Omental fat pad (tissue), 4 donors: ENCODE measurements around the gene TNFAIP8. TPM values are rescaled to one million over a fixed set of nuclear protein-coding genes. Genes with fewer than 3 reads are reported as not detected.

ENCODE experiments used
- ATAC-seq: fragments of 150-250 bp; one replicate; pipeline ENCODE4 v1.9.1; 2016; ENCODE audit warnings: mild to moderate bottlenecking, moderate library complexity; ENCODE audit not compliant: low FRiP score
- DNase-seq: peaks from one replicate; pipeline ENCODE4 v3.0.0-alpha.2; 2019; ENCODE audit warnings: low spot score
- total RNA-seq, 4 donors: library from RNA; depleted of rRNA; stranded (reverse); fragments of >200 nt; gene quantifications; one replicate each; pipeline ENCODE4 v1.1.0, GENCODE V29; 2016
- TF ChIP-seq, protein P1 (sequence below), 3 donors: fragments of 450-650 bp; IDR thresholded peaks; one replicate each; pipeline ENCODE4 v1.5.1; 2016 to 2017; ENCODE audit warnings: antibody characterized with exemption in 3 of 3, mild to moderate bottlenecking in 3 of 3, moderate library complexity in 2 of 3

Gene TNFAIP8
- total RNA-seq, 4 donors from 2014 or later = 24.4 to 106 (median 75.0) TPM

DNA sequence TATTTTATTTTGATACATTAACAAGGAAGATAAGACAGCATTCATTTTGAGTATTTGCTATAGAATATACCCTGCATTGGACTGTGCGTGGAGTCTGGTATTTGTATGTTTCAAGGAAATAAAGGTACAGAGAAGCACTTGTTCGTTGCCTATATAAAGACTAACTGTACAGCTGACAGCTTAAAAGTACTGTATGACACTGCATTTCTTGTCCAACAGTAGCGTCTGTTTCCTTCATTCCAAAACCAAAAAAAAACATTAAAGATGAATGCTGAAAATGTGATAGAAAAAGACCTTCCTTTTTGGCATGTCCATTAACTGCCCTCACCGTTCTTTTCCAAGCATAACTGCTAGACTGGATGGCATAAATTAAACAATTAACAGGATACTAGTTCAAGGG is 15.3 kb downstream of the TNFAIP8 start:
- DNase-seq (no peak), ATAC-seq (no peak)
- TF ChIP-seq, protein P1, sequence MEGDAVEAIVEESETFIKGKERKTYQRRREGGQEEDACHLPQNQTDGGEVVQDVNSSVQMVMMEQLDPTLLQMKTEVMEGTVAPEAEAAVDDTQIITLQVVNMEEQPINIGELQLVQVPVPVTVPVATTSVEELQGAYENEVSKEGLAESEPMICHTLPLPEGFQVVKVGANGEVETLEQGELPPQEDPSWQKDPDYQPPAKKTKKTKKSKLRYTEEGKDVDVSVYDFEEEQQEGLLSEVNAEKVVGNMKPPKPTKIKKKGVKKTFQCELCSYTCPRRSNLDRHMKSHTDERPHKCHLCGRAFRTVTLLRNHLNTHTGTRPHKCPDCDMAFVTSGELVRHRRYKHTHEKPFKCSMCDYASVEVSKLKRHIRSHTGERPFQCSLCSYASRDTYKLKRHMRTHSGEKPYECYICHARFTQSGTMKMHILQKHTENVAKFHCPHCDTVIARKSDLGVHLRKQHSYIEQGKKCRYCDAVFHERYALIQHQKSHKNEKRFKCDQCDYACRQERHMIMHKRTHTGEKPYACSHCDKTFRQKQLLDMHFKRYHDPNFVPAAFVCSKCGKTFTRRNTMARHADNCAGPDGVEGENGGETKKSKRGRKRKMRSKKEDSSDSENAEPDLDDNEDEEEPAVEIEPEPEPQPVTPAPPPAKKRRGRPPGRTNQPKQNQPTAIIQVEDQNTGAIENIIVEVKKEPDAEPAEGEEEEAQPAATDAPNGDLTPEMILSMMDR (IDR thresholded peaks at IDR 0.05) = no peak

DNA sequence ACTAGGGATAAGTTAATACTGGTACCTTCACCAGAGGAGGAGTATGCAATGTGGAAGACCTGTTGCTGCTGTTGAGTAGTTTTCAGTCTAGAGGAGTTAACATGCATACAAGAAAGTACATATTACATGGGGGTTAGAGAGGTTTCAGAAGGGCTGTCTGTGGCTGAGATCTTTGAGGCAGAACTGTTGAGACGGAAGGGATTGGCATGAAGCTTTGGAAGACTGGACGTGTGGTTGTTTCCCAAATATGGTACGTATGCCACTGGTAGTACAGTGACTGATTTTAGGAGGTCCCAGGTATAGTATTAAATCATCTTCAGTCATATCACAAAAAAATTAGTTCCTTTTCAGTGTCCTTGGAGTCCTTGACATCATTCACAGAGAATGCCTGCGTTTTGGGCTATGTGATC is 17.6 kb downstream of the TNFAIP8 start:
- ATAC-seq = no peak
- TF ChIP-seq, protein P1 (IDR thresholded peaks at IDR 0.05) = no peak

DNA sequence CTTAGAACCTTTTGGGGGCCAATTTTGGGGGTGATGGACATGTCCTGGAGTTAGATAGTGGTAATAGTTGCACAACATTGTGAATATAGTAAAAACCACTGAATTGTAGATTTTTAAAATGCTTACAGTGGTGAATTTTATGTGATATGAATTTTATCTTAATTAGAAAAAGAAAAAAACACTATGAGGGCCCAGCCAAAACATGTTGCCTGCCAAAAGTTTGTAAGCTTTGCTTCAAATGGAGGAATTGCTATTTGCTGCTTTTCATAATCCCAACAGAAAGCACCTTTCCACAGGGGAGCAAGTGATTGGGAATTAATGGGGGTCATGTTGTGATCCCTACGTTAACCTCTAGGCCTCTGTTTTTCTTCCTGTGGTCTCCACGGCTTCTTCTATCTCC is 19.1 kb downstream of the TNFAIP8 start:
- ATAC-seq = no peak
- DNase-seq = no peak
- TF ChIP-seq, protein P1 (IDR thresholded peaks at IDR 0.05) = no peak

More for the DNA sequence above, 17.6 kb downstream of the TNFAIP8 start:
- no peak for DNase-seq

DNA sequence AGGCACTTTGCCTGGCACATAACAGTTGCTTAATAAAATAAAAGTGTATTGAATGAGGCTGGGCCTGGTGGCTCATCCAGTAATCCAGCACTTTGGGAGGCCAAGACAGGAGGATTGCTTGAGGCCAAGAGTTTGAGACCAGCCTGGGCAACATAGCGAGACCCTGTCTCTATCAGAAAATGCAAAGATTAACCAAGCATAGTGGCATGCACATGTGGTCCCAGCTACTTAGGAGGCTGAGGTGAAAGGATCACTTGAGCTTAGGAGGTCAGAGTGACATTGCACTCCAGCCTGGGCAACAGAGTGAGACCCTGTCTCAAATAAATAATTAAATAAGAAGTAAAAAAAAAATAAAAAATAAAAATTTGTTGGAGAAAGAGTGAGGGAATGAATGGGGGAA is 21.2 kb downstream of the TNFAIP8 start:
- DNase-seq (no peak), ATAC-seq (no peak)
- TF ChIP-seq, protein P1 (IDR thresholded peaks at IDR 0.05) = no peak

DNA sequence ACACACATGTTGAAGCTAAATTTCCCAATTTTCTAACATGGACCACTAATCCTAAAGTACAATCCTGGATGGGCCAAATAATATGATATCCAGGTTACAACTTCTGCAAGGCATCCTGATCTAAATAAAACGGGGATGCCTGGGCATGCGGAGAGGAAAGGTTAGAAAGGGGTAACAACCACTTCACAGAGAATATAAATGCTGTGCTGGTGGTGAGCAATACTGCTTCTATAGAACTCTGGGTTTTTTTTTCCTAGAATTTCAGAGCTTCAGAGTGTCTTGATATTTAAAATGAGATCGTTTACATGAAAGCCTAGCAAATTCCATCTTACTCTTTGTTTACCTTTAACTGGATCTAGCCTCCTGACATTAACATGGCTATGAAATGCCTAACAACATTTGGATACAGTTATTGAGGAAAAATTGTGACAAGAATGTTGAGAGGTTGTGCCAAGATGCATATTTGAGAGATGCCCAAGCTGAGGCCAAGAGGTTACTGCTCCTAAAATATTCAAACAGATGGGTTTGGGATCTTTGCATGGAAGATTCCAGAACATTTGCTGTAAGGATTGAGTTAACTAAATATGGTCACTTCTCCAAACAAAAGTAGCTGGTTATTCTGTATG is 22.4 kb downstream of the TNFAIP8 start:
- no peak for DNase-seq

DNA sequence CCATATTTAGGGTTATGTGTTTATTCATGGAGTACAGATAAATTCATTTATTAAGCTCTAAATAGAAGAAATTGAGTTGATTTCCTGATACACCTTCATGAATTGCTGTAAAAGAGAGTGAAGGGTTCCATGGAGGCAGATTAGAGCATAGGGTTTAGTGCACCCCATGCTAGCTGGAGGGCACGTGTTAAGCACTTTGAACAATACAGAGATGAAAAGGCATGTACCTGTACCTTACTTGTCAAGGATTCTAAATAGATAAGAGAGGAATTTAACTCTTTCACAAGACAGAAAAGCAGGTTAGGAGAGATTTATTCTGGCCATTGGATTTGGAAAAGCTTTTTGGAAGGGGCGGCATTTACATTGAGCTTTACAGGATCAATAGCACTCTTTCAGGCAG is 23.3 kb downstream of the TNFAIP8 start:
- ATAC-seq = no peak
- TF ChIP-seq, protein P1 (IDR thresholded peaks at IDR 0.05) = no peak
- DNase-seq = no peak

More for the DNA sequence above, 22.4 kb downstream of the TNFAIP8 start:
- TF ChIP-seq, protein P1 (IDR thresholded peaks at IDR 0.05) = no peak
- ATAC-seq = no peak

DNA sequence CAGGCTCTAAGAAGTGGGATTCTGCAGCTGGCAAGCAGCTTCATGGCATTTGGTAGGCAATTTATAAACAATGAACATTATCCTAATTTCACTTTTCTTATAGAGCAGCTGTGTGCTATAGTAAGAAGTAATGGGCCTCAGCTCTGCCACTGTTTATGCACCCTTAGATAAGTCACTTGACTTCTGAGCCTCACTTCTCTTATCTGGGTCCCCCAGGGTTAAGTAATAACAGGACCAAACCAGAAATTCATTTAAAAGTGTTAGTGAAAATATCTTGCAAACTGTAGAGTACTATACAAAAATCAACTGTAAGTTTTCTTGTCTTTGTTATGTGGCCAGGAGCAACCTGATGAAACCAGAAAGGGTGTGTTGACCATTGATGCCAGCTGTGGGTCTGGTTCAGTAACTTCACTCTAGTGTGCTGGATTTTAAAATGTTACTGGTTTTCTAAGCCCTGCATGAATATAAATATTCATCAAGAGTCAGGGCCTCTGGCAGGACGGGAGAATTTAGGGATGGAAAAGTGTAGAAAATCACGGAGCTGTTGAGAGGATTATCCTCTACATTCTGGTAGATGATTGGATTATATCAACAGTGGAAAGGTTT is 24.2 kb downstream of the TNFAIP8 start:
- ATAC-seq (no peak), DNase-seq (no peak)
- TF ChIP-seq, protein P1 (IDR thresholded peaks at IDR 0.05) = no peak
